Mononuclear cell (primary cell): ENCODE results near the gene DAZAP2. TPM values are rescaled to one million over a fixed set of nuclear protein-coding genes. Genes with fewer than 3 reads are reported as not detected.
"Not testable (repeated sequence)": the region's sequence is repeated elsewhere in the genome, so short reads cannot be mapped to it uniquely, and the experiment has no call there.

Experiments used
- H3K27me3 ChIP-seq: 2 replicates; pipeline ENCODE4 v1.6.0; 2011; ENCODE audit warnings: low read length, control low read depth; ENCODE audit not compliant: insufficient read depth
- H3K4me1 ChIP-seq: 2 replicates; pipeline ENCODE4 v1.5.1; 2011; ENCODE audit warnings: mild to moderate bottlenecking, low read length, control low read depth; ENCODE audit not compliant: insufficient read depth
- H3K4me3 ChIP-seq: 2 replicates; pipeline ENCODE4 v1.5.1; 2011; ENCODE audit warnings: mild to moderate bottlenecking, low read length, moderate library complexity
- H3K9me3 ChIP-seq: 2 replicates; pipeline ENCODE4 v1.5.1; 2011; ENCODE audit warnings: low read depth, mild to moderate bottlenecking, control low read depth, low read length
- total RNA-seq: library from RNA; depleted of rRNA; stranded (reverse); fragments of >200 nt; gene quantifications from one replicate; pipeline ENCODE4 v1.2.3, GENCODE V29; 2012

Gene DAZAP2
- total RNA-seq, 1 donor, result 779 TPM

DNA sequence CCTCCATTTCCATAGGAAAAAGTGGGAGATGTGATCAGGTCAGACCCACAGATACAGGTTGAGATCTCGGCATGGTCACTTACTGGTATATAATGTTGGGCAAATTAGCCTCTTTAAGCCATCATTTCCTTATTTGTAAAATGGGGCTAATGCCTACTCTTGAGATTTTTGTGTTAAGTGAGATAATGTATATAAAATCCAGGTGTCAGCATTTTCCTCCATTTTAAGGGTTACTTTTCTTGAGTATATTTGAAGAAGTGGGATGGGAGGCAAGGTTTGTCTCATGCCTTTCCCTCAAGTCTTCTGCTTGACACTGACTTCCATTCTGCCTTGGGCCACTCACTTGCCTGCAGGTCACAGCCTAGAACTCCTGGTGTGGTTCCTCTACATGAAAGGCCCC lies 10.7 kb upstream of the DAZAP2 start:
- H3K9me3 ChIP-seq, result no peaks in the 10 kb centered on the region
- no peaks in the 10 kb centered on the region for H3K4me1 ChIP-seq
- H3K4me3 ChIP-seq, result no peak overlapping the region
- no peaks in the 10 kb centered on the region for H3K27me3 ChIP-seq

GRCh38 chr12:51229116-51229809 lies 9.4 kb upstream of the DAZAP2 start:
- no peaks in the 10 kb centered on the region for H3K9me3 ChIP-seq
- no peaks in the 10 kb centered on the region for H3K4me1 ChIP-seq
- no peak overlapping the region for H3K4me3 ChIP-seq
- H3K27me3 ChIP-seq, result no peaks in the 10 kb centered on the region

- no peaks in the 10 kb centered on the region for H3K9me3 ChIP-seq
- no peak overlapping the region for H3K4me3 ChIP-seq
- peaks cover under 1% of the 10 kb centered on the region for H3K4me1 ChIP-seq
- H3K27me3 ChIP-seq, result no peaks in the 10 kb centered on the region
These were observed 6.0 kb upstream of the DAZAP2 start for GRCh38 chr12:51232642-51233041.

DNA sequence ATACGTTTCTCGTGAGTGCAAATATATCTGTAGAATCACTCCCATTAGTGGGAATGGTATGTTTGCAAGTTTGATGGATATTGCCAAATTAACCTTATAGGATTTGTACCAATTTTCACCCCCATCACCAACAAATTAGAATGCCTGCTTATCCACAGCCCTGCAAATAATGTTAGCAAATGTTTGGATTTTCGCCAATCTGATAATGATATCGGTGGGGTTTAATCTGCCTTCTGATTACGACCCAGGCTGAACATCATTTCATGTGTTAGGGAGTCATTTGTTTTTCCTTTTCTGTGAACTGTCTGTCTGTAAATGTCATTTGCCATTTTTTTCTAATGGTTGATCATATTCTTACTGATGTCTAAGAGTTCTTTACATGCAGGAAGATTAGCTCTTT lies 4.1 kb upstream of the DAZAP2 start:
- no peaks in the 10 kb centered on the region for H3K9me3 ChIP-seq
- H3K4me3 ChIP-seq, result no peak overlapping the region
- H3K27me3 ChIP-seq, result no peaks in the 10 kb centered on the region
- H3K4me1 ChIP-seq, result peaks cover 10% of the 10 kb centered on the region

DNA sequence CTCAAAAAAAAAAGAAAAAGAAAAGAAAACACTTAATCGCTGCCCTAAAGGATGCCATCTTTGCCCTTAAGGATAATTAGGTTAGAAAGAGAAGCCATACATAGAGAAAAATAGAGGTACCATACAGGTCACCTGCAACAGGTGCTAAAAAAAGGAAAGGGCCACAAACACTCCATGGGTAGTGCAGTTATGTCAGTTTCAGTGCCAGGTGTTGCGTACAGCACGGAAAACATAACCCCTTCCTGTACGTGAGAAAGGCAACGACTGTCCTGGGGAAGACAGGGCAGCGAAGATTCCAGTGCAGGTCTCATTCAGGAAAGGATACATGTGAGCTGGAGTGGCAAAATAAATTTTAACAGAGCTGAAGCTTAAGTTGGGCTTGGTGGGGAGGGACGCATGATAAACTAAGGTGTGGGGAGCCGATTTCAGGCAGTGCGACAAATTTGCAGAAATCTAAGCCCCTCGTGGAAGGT lies 553 bp upstream of the DAZAP2 start:
- Histone ChIP-seq H3K27me3 (no peaks in the 10 kb centered on the region), H3K4me3 (peak overlapping the region; percentile 100), H3K4me1 (peaks cover 45% of the 10 kb centered on the region), H3K9me3 (no peaks in the 10 kb centered on the region)

DNA sequence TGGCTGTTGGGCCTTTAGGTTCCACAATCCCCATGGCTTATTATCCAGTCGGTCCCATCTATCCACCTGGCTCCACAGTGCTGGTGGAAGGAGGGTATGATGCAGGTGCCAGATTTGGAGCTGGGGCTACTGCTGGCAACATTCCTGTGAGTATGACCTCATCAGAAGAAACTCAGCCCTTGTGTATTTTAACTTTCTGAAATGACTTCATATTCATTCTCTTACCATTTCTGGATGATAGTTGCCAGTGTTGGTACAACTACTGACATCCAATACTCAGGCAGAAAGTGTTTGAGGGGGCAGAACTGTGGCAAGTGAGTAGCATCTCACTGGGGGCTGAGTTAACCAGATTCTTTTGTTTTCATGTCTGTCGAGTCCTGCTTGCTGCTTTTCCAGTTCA lies 2.3 kb downstream of the DAZAP2 start:
- H3K4me3 ChIP-seq, result no peak overlapping the region

GRCh38 chr12:51242120-51242519 lies 3.5 kb downstream of the DAZAP2 start:
- H3K4me1 ChIP-seq, result peaks cover 84% of the 10 kb centered on the region
- no peaks in the 10 kb centered on the region for H3K27me3 ChIP-seq
- no peak overlapping the region for H3K4me3 ChIP-seq
- no peaks in the 10 kb centered on the region for H3K9me3 ChIP-seq

More for the DNA sequence above, 2.3 kb downstream of the DAZAP2 start:
- Histone ChIP-seq H3K9me3 (no peaks in the 10 kb centered on the region), H3K4me1 (peaks cover 73% of the 10 kb centered on the region), H3K27me3 (no peaks in the 10 kb centered on the region)

DNA sequence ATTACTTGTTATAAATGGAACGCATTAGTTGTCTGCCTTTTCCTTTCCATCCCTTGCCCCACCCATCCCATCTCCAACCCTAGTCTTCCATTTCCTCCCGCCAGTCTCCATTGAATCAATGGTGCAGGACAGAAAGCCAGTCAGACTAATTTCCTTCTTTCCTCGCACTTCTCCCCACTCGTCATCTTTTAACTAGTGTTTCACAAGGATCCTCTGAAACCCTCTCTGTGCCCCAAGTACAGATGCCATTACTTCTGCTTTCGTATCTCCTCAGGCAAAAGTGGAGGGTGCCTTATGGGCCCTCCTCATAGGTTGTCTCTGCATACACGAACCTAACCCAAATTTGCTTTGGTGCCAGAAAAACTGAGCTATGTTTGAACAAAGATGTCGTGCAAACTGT lies 4.2 kb downstream of the DAZAP2 start:
- H3K4me3 ChIP-seq, result no peak overlapping the region
- H3K27me3 ChIP-seq, result no peaks in the 10 kb centered on the region
- no peaks in the 10 kb centered on the region for H3K9me3 ChIP-seq
- H3K4me1 ChIP-seq, result peaks cover 88% of the 10 kb centered on the region

DNA sequence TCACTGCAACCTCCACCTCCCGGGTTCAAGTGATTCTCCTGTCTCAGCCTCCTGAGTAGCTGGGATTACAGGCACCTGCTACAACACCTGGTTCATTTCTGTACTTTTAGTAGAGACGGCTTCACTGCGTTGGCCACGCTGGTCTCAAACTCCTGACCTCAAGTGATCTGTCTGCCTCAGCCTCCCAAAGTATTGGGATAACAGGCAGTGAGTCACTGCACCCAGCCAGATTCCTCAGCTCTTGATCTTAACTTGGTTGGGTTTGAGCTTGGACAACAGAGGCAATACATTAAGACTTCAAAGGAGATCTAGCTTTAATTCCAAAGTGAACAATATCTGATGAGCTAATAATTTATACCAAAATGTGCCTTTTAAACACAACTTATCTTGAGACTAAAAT lies 5.6 kb downstream of the DAZAP2 start:
- no peaks in the 10 kb centered on the region for H3K9me3 ChIP-seq
- H3K4me1 ChIP-seq, result peaks cover 91% of the 10 kb centered on the region
- no peaks in the 10 kb centered on the region for H3K27me3 ChIP-seq
- H3K4me3 ChIP-seq, result no peak overlapping the region

GRCh38 chr12:51245476-51246253 lies 7.0 kb downstream of the DAZAP2 start:
- H3K9me3 ChIP-seq, result no peaks in the 10 kb centered on the region
- H3K27me3 ChIP-seq, result no peaks in the 10 kb centered on the region
- H3K4me1 ChIP-seq, result peaks cover 81% of the 10 kb centered on the region
- no peak overlapping the region for H3K4me3 ChIP-seq

DNA sequence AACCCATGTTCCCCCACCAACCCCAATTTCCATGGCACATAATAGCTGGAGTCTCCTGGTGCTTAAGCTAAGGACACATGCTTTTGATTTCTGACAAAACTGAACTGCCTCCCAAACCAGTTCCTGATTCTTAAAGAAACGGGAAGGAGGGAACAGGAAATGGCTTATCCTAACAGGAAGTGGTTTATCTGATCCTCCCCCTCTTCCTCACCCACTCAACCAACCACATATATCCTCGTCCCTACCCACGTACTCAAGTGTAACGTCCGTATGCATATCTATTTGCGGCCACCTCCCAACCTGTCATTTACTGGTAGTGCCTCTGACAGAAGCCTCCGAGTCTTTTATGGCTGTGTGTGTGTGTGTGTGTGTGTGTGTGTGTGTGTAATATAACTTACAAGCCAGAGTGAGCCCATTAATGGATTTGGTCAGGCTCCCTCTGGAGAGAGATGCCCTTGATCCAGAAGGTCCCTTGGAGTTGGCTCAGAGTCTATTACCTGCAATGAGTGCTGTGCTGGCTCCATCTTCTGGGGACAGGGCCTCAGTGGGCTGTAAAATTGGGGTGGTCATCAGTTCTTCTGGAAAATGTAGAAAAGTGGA lies 7.7 kb downstream of the DAZAP2 start:
- no peaks in the 10 kb centered on the region for H3K9me3 ChIP-seq
- H3K4me1 ChIP-seq, result peaks cover 74% of the 10 kb centered on the region
- no peak overlapping the region for H3K4me3 ChIP-seq
- no peaks in the 10 kb centered on the region for H3K27me3 ChIP-seq

GRCh38 chr12:51247523-51248206 lies 9.0 kb downstream of the DAZAP2 start:
- H3K27me3 ChIP-seq, result no peaks in the 10 kb centered on the region
- H3K4me1 ChIP-seq, result peaks cover 61% of the 10 kb centered on the region
- no peak overlapping the region for H3K4me3 ChIP-seq
- H3K9me3 ChIP-seq, result no peaks in the 10 kb centered on the region

DNA sequence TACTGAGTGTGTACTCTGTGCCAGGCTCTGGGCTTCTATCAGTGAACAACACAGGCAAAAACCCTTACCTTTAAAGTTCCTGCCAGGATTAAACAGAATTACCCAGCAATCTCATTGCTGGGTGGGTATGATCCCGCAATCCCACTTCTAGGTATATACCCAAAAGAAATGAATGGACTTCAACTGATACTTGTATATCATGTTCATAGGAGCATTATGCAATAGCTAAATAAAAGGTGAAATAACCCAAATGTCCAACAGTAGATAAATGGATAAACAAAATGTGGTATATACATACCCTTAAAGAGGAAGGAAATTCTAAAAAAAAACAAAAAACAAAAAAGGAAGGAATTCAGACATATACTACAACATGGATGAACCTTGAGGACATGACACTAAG lies 14.7 kb downstream of the DAZAP2 start:
- Histone ChIP-seq H3K27me3 (no peaks in the 10 kb centered on the region), H3K4me1 (peaks cover 19% of the 10 kb centered on the region), H3K4me3 (no peak overlapping the region), H3K9me3 (no peaks in the 10 kb centered on the region)

GRCh38 chr12:51254536-51254935 lies 15.9 kb downstream of the DAZAP2 start:
- H3K4me1 ChIP-seq, result peaks cover 12% of the 10 kb centered on the region
- no peaks in the 10 kb centered on the region for H3K27me3 ChIP-seq
- no peaks in the 10 kb centered on the region for H3K9me3 ChIP-seq
- H3K4me3 ChIP-seq, result no peak overlapping the region

GRCh38 chr12:51259600-51259999 lies 21.0 kb downstream of the DAZAP2 start:
- H3K4me3 ChIP-seq, H3K27me3 ChIP-seq, H3K4me1 ChIP-seq, H3K9me3 ChIP-seq: not testable (repeated sequence)
